Heart left ventricle (tissue), 13 donors: ENCODE data around the gene ABCC1.

Experiments used
- POLR2A ChIP-seq, 2 donors: fragments of 450-650 bp; IDR thresholded peaks; one replicate each; pipeline ENCODE4 v1.6.1; 2017; ENCODE audit warnings: antibody characterized with exemption in 2 of 2, mild to moderate bottlenecking in 2 of 2, moderate library complexity in 2 of 2
- TF ChIP-seq, protein P1 (sequence below), 12 donors: fragments of 200-600 bp; sonication (generic) in 4 of 12; IDR thresholded peaks; one replicate each; pipeline versions ENCODE4 v1.5.0 to v1.8.0; 2018 to 2022; ENCODE audit warnings: antibody characterized with exemption in 12 of 12, mild to moderate bottlenecking in 5 of 12
- donor health status: ischemic (EF 13 %, LVEDD 7.1; RV severe dilation, severe dysfunction).
- donor health status: DM: no; HTN: yes; CAD: no.
- donor health status: DM: no; HTN: no; CAD: no.
- donor health status: ischemic (EF 25% LVEDD 6.9; RV normal size, moderate dysfunction).
- donor health status: ischemic (EF 25% LVEDD 5.7; RV mildly dilated, moderate dysfunction).
- donor health status: ischemic (EF 35%, LVEDD 5.7; RV mildly dilated, moderate dysfunction).
- donor health status: nonischemic (EF 11% LVEDD 7.7; RV severe dilation, severe dysfunction).
- donor health status: DM: yes; HTN: yes; CAD: no.
- donor health status: PGD.
- donor health status: ischemic (EF 29% LVEDD 5.4; RV normal size, mild dysfunction).
- donor health status: nonischemic (EF 23%, LVEDD 6.1; RV moderate dilation, normal function).

DNA sequence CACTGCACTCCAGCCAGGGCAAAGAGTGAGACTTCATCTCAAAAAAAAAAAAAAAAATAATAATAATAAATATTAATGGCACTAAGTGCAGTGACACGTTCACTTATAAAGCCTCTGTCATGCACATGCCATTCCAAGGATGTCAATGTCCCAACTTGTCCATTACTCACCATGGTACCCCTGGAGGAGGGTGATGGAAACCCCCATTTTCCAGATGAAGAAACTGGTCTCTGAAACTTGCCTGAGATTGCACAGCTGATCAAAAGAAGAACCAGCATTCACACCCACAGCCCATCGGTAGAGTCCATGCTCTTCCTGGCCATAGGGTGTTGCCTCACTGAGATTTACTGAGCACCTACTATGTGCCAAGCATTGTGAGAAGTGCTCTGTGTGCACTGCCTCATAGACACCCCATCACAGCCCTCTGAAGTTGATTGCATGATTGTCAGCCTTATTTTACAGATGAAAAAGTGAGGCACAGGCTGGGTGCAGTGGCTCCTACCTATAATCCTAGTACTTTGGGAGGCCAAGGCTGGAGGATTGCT, 123.7 kb downstream of the ABCC1 start:
- no peak for TF ChIP-seq POLR2A (IDR thresholded peaks at IDR 0.05)
- TF ChIP-seq, protein P1, sequence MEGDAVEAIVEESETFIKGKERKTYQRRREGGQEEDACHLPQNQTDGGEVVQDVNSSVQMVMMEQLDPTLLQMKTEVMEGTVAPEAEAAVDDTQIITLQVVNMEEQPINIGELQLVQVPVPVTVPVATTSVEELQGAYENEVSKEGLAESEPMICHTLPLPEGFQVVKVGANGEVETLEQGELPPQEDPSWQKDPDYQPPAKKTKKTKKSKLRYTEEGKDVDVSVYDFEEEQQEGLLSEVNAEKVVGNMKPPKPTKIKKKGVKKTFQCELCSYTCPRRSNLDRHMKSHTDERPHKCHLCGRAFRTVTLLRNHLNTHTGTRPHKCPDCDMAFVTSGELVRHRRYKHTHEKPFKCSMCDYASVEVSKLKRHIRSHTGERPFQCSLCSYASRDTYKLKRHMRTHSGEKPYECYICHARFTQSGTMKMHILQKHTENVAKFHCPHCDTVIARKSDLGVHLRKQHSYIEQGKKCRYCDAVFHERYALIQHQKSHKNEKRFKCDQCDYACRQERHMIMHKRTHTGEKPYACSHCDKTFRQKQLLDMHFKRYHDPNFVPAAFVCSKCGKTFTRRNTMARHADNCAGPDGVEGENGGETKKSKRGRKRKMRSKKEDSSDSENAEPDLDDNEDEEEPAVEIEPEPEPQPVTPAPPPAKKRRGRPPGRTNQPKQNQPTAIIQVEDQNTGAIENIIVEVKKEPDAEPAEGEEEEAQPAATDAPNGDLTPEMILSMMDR (IDR thresholded peaks at IDR 0.05), result no peak
